Stimulated activated CD8-positive, alpha-beta memory T cell treated with anti-CD3 and anti-CD28 coated beads, Interleukin-2, amount 100 ng/mL, for 1 hour (primary cell): Measurements from ENCODE around the gene HOOK1.
A peak's percentile ranks its signal among the peaks of the same experiment; 100 is the strongest.
"Not testable (repeated sequence)": the region's sequence is repeated elsewhere in the genome, so short reads cannot be mapped to it uniquely, and the experiment has no call there.

Experiments
- DNase-seq, 2 donors: peaks; one replicate each; pipeline ENCODE4 v3.0.0-alpha.2; 2020; ENCODE audit warnings: low read depth in 2 of 2

Gene HOOK1

DNA sequence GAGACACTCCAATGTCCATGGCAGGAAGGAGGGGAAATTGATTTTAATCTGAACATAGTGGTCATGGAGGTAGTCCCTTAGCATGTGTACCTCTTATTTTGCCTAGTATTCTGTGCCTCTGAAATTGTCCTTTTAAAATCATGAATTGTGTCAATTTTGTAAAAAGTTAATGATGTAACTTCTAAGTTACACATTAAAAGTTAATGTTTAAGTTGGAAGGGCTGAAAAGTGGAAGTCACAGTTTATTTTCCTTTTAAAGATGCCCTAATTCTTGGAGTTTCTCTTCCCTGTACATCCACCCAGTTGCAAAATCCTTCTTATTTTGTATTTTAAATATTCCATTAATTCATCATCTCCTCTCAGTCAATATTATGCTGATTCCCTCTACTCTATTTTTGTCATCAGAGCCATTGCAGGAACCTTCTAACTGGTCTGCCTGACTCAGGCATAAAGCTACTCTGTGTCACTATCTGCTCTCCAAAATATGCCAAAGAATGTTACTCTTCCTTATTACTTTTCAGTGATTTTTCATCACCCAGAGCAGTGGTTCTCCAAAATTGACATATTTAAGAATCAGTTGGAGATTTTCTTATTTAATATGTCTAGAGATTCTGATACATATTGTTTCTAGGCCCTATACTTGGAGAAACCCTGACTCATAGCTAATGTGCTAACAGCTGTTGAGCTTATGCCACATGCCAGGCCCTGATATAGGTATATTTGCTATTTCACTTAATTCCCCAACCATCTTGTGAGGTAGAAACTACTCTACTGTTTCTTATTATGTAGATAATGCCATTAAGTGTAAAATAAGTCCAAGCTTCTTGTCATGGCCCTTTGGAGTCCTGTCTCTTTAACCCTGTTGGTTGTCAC is 5.1 kb downstream of the HOOK1 start:
- no peak for DNase-seq

DNA sequence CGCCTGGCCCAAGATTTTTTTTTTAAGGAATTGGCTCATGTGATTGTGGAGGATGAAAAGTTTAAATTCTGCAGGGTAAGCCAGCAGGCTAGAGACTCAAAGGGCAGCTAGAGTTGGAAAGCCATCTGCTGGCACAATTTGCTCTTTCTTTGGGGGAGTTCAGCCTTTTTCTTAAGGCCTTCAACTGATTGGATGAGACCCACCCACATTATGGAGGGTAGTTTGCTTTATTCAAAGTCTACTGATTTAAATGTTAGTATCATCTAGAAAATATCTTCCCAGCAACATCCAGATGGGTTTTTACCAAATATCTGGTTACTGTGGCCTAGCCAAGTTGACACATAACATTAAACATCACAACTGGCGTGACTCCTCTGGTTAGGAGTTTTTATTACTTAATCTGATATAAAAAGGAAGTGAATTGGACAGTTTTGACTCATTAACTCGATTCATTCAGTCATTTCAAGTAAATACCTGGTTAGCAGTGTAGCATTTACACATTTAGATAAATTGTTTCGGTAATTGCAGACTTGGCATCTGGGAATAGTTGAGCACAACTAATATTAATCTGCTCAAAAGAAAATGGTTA is 12.4 kb downstream of the HOOK1 start:
- DNase-seq, result no peak

DNA sequence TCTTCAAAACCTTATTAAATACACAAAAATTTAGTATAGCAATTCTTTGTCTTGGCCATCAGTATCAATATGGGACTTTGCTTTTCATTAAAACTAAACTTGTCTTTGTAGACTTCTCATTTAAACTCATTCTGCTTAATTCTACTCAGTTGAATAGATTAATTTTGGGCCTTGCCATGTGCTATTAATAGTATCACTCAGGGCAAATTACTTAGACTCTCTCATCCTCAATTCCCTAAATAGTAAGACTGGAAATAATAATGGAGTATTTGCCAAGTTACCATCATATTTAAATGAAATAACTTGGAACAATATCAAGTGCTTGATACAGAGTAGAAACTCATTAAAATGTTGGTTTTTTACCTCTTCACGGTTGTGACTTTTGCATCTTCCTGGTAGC is 13.4 kb downstream of the HOOK1 start:
- no peak for DNase-seq

DNA sequence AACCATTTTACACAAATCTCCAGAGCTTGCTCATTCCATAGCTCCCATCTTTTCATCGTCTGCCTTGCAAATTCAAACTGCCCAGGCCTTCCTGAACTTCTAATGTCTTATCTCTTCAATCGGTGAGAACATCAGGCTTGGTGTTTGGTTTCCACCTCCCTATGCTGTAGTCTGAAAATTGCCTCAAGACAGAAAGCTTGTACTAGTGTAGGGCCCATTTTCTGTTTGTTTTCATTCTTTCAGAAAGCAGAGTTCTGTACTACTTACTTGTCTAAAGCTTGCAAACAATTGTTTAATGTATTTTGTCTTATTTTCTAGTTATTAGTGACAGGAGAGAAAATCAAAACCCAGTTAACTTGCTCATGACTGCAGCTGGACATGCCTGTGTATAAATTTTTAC is 16.8 kb downstream of the HOOK1 start:
- no peak for DNase-seq

DNA sequence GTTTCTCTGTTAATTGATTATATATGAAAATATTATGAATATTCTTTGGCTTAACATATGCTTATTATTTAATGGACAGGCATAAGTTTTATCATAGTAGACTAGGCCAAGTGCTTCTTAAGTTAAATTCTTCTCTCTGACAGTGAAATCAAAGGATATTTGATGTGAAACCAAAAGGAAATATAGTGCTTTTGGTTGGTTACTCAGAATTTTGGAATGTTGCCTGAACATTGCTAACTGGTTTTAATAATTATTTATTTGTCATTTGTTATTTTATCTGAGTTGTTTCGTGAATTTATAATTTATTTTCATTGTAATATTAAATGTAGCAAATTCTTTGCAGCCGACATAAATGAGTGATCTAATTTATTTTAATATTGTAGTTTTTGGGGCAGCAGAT is 18.3 kb downstream of the HOOK1 start:
- DNase-seq, result no peak

DNA sequence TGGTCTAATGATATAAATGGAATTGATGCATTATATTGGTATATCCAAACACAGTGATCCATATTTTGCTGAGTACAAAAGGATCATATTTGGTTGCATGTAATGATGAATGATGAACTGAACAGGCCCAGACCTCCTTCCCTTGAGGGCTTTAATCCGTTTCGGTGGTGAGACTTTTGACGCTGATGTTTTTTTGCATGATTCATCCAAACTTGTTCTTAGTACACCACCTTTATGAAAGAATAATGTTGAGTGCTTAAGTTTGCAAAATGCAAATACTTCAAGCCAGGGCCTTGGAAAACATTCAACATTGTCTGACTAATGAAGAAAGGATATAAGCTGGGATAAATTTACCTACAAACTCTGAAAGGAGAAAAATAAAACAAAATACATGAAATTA is 19.2 kb downstream of the HOOK1 start:
- no peak for DNase-seq

DNA sequence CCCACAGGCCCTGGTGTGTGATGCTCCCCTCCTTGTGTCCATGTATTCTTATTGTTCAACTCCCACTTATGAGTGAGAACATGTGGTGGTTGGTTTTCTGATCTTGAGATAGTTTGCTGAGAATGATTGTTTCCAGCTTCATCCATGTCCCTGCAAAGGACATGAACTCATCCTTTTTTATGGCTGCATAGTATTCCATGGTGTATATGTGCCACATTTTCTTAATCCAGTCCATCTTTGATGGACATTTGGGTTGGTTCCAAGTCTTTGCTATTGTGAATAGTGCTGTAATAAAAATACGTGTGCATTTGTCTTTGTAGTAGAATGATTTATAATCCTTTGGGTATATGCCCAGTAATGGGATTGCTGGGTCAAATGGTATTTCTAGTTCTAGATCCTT is 23.1 kb downstream of the HOOK1 start:
- DNase-seq, result not testable (repeated sequence)

DNA sequence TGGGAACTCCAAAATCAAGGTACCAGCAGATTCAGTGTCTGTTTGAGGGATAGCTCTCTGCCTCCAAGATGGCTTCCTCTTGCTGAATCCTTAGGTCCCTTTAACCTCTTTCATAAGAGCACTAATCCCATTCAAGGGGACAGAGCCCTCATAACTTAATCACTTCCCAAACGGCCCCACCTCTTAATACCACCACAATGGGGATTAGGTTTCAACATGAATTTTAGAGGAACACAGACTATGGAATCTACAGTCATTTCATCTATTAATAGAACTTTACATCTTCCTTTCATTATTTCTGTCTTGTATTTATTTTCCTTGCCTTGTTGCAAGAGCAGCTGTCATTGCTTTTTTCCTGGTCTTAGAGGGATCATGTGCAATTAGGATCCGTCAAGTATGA is 30.3 kb downstream of the HOOK1 start:
- no peak for DNase-seq

DNA sequence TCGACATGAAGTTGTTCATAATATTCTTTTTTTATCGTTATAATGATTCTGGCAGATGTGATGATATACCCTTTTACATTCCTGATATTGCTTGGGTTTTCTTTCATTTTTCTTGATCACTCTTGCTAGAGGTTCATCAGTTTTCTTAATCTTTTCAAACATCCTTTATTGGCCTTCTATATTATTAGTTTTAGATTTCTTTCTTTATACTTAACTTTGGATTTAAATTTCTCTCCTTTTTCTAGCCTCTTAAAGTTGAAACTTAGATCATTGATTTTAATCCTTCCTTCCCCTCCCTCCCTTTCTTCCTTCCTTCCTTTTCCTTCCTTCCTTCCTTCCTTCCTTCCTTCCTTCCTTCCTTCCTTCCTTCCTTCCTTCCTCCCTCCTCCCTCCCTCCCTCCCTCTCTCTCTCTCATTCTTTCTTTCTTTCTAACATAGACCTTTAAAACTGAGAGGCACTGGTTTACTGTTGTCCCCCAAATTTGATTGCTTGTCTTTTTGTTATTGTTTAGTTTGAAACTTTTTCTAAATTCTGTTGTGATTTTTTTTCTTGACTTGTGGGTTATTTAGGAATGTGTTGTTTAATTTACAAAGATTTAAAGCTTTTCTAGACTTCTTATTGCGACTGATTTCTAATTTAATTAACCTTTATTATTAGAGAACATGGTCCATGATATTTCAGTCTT is 31.6 kb downstream of the HOOK1 start:
- DNase-seq, result no peak

DNA sequence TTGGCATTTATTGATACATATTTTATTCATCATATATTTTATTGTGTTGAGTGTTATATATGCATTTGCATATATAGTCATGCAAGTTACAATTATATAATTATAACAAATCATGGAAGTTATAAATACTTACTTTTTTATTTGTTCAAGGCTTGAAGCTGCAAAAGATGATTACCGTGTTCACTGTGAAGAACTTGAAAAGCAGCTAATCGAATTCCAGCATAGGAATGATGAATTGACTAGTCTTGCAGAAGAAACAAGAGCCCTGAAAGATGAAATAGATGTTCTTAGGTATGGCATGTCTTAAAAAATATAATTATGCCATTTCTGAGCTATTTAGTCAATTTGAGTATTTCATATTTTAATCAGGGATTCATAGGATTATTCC is 32.1 kb downstream of the HOOK1 start:
- DNase-seq, result no peak

DNA sequence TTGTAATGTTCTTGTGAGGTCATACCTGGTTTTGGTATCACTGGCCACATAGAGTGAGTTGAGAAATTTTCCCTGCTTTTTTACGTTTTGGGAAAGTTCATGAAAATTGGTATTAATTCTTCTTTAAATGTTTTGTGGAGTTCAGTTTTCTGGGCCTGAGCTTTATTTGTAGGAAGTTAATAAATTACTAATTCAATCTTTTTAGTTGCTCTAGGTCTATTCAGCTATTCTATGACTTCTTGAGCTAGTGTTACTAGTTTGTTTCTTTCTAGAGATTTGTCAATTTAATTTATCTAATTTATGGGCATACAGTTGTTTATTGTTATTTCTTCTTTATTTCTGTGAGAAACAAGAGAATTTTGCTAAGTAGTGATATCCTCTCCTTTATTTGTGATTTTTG is 37.4 kb downstream of the HOOK1 start:
- no peak for DNase-seq

DNA sequence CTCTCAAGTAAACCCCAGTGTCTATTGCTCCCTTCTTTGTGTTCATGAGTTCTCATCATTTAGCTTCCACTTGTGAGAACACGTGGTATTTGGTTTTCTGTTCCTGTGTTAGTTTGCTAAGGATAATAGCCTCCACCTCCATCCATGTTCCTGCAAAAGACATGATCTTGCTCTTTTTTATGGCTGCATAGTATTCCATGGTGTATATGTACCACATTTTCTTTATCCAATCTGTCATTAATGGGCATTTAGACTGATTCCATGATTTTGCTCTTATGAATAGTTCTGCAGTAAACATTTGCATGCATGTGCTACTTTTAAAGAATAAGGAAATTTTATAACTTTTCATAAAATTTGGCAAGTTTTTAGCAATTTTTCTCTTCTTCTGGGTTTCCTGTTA is 40.5 kb downstream of the HOOK1 start:
- DNase-seq, result not testable (repeated sequence)

DNA sequence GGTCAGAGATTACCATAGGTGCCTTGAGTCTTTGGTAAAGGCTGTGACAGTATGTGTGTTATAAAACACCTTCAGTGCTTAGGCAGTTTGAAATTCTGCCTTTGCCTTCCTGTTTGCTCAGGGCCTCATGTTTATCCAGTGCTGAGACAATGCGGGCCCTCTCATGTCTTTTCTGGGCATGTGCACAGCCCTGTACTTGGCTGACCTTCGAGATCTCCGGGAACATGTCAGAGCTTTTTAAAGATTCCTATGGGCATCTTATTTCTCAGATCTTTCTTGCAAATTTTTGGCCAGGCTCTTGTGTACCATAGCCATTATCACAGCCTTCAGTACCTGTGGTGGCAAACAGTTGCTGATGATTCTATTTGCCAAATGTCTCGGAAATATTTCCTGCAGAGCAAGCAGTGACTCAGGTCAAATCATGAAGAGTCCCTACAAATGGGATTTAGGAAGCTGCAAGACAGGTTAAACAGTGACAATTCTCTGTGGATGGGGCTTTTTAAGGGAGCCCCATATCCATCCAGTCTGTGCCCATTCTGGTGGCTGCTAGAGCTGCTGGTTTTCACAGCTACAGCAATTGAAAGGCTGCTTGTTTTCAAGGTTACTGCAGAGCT is 42.1 kb downstream of the HOOK1 start:
- DNase-seq, result no peak

DNA sequence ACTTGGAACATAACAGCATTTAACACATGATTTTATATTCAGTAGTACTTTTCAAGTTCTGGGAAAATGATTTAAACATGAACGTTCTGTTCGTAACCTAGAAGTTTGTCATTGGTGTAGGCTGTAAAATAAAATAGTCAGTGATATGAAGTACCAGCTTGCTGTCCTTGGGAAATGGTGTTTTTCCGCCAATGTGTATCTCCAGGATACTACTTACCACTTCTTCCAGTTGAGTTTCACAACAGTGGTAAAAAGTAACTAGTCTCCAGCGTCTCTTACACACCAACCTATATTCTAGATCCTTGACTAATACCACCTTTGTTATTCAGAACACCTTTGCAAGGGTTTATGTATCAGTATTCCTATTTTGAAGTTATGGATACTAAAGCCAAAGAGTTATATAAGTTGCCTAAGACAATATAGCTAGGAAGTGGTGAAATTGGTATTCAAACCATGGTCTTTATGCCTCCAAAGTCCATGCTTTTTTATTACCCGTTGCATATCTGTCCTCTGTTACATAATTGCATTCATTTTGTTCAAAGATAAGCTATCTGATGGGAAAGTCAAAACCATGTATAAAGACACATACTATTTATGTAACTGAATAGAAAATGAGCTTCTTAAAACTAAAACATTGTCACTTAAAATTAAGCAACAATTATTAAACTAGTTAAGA is 43.1 kb downstream of the HOOK1 start:
- no peak for DNase-seq

DNA sequence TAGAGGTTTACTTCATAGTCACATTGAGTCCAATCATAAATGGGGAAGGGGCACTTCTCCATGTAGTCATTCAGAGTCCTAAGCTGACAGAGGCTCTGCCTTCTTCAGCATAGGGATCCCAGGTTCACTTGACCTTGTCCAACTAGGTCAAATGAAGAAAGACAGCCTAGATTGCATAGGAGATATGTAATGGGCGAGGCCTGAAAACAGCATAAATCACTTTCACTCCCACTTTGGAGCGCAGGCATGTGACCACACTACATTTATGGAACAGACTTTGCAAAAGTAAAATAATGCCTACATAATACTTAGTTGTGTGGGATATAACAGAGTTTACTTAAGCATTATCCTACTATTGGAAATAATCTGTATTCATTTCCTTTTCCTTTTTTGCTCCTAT is 51.7 kb downstream of the HOOK1 start:
- DNase-seq, result no peak

DNA sequence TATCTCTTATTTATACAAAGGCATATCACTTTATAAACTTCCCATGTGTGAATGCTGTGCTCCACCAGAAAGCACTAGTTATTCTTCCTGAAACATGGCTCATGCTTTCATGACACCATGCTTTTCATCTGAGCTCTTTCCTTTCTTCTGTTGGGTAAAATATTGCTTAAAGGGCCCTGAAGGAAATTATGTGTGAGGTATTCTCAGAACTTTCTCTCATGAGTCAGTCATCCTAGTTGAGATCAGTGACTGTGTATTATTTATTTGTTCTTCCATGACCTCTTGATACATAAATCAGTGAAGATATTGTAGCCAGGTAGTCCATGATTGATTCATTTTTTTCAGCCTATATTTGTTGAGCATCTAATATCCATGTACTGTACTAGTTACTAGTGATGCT is 57.0 kb downstream of the HOOK1 start:
- DNase-seq, result no peak

DNA sequence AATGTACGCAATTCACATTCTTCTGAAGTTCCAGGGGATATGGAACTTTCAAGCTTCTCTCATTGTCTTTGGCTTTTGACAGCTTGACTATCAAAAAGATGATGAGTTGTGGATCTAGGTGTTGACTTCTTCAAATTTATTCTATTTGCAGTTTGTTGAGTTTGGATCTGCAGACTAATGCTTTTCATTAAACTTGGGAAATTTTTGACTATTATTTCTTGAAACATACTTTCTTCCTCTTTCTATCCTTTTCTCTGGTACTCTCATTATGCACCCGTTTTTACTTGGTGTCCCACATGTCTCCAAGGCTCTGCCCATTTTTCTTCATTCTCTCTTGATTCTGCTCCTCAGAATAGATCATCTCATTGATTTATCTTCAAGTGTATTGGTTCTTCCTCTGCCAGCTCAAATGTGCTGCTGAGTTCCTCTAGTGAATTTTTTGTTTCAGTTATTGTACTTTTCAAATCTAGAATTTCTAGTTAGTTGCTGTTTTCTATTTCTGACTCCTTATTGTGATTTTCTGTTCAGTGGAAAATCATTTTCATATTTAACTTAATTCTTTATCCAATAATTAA is 62.4 kb downstream of the HOOK1 start:
- no peak for DNase-seq

DNA sequence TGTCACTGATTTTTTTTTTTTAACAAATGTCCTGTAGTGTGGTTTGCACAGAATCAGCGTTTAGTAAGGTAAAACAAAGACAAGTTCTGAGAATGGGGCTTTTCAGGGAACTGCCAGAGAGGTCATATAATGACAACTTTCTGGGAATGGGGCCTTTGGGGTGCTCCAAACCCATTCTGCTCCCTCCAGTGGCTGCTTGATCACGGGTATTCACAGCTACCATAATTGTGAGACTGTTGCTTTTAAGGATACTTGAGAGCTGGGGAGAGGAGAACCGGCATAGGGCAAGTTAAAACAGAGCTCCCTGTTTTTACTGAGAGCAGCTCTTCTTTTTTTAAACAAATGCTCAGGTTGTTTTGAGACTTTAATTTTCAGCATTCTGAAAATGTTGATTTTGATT is 63.6 kb downstream of the HOOK1 start:
- no peak for DNase-seq

DNA sequence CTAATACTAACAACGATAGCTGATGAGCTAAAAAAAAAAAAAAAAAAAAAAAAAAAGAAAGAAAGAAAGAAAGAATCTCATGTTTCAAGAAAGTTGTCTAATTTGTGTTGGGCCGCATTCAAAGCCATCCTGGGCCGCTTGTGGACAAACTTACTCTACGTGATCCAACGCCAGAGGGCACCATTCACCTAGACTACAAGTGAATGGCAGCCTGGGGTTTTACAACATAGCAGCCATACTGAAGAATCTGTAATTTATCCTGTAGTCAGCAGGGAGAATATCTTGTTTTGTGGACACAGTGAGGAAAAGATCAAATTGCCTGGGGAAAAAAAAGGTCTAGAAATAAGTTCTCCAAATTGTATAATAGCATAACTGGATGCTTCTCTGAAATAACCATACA is 64.8 kb downstream of the HOOK1 start:
- peak; percentile 1 to 12 for DNase-seq

DNA sequence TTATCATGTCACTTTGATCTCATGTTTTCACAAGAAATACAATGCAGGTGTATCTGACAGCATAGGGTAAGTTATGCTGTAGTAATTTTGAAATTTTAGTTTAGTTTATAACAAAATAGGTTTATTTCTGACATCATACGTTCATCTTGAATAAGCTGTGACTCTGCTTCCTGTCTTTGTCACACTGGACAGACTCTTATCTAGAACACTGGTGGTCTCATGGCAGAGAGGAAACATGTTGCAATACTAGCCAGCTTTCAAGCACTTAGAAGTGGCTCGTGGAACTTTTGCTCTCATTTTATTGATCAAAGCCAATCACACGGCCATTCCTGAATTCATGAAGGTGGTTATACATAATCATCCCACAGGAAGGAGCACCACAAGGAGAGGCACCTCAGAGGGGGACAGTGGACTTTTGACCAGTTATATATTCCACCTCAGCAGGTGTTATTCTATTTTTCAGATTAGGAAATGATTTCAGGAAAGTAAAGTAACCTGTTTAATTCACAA is 65.3 kb downstream of the HOOK1 start:
- no peak for DNase-seq

DNA sequence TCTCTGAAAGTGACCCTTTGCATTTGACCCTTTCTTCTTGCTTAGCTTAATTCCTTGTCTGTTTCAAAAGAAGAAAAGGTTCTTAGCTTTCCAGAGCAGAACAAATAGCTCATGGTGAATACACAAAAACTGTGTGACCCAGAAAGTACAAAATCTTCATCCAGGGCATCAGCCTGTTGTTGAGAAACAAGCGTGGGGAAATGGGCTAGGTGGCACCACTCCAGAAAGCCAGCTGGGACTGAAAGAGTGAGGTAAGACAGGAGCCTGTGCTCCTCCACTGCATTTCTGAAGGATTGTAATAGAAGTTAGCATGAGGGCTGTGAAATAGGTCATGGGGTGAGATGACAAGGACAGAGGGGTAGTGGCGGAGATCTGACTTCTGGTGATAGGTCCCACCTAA is 66.0 kb downstream of the HOOK1 start:
- no peak for DNase-seq
